ENCODE data around the gene PEA15.

GRCh38 chr1:160157174-160157573 lies 48.0 kb upstream of the PEA15 start:
- TF ChIP-seq CTCF (tag by site-specific recombination; IDR thresholded peaks at IDR 0.05), result no peak
- TF ChIP-seq ZNF501 (tag by site-specific recombination; IDR thresholded peaks at IDR 0.05), result no peak
- no peak for TF ChIP-seq ZNF138 (tag by site-specific recombination; IDR thresholded peaks at IDR 0.05; ENCODE audit: borderline replicate concordance)
- TF ChIP-seq ZBTB26 (tag by site-specific recombination; optimal IDR thresholded peaks at IDR 0.05), result no peak
- TF ChIP-seq HOXD13 (CRISPR knock-in tag; IDR thresholded peaks at IDR 0.05; ENCODE audit: borderline replicate concordance), result no peak
